HG02885 (cell line): ENCODE measurements around the gene SH3RF3.

ENCODE experiments used
- ATAC-seq: cut with Tn5 transposase; IDR thresholded peaks from one replicate; pipeline ENCODE4 v1.9.1; 2021; ENCODE audit warnings: mild to moderate bottlenecking; ENCODE audit not compliant: unreplicated experiment, poor library complexity

The SH3RF3 gene

GRCh38 chr2:109295070-109295780 is 166.2 kb downstream of the SH3RF3 start:
- no peak for ATAC-seq

GRCh38 chr2:109295781-109296117 is 166.7 kb downstream of the SH3RF3 start:
- no peak for ATAC-seq

GRCh38 chr2:109297566-109298490 is 168.8 kb downstream of the SH3RF3 start:
- no peak for ATAC-seq

GRCh38 chr2:109298851-109299250 is 169.8 kb downstream of the SH3RF3 start:
- ATAC-seq = no peak

GRCh38 chr2:109299536-109299935 is 170.5 kb downstream of the SH3RF3 start:
- ATAC-seq = no peak

- no peak for ATAC-seq
Observed at GRCh38 chr2:109300582-109300981, 171.6 kb downstream of the SH3RF3 start.

- ATAC-seq = no peak
Observed at GRCh38 chr2:109301746-109302145, 172.7 kb downstream of the SH3RF3 start.

GRCh38 chr2:109302319-109302718 is 173.3 kb downstream of the SH3RF3 start:
- ATAC-seq = no peak

- ATAC-seq = no peak
Observed at GRCh38 chr2:109304242-109304641, 175.2 kb downstream of the SH3RF3 start.

- ATAC-seq = no peak
Observed at GRCh38 chr2:109304731-109305470, 175.9 kb downstream of the SH3RF3 start.

GRCh38 chr2:109305490-109306167 is 176.6 kb downstream of the SH3RF3 start:
- ATAC-seq = no peak

- no peak for ATAC-seq
Observed at GRCh38 chr2:109306190-109306589, 177.2 kb downstream of the SH3RF3 start.

GRCh38 chr2:109311771-109312170 is 182.8 kb downstream of the SH3RF3 start:
- ATAC-seq = no peak

GRCh38 chr2:109312902-109313301 is 183.9 kb downstream of the SH3RF3 start:
- no peak for ATAC-seq

GRCh38 chr2:109313343-109313742 is 184.3 kb downstream of the SH3RF3 start:
- ATAC-seq = no peak

GRCh38 chr2:109316091-109316490 is 187.1 kb downstream of the SH3RF3 start:
- ATAC-seq = no peak

- no peak for ATAC-seq
Observed at GRCh38 chr2:109317471-109318095, 188.6 kb downstream of the SH3RF3 start.

GRCh38 chr2:109318150-109318948 is 189.3 kb downstream of the SH3RF3 start:
- ATAC-seq = no peak

GRCh38 chr2:109318949-109319342 is 189.9 kb downstream of the SH3RF3 start:
- no peak for ATAC-seq
